Measurements from ENCODE around the gene REP15. TPM values are rescaled to one million over a fixed set of nuclear protein-coding genes. Genes with fewer than 3 reads are reported as not detected.

Gene REP15
- total and polyA plus RNA-seq, 2 of the 8 experiments (the other 6 are each of a cell fraction or from before 2014, with no cell fraction given) = 0.06 to 0.73 TPM

- TF ChIP-seq, protein P1, sequence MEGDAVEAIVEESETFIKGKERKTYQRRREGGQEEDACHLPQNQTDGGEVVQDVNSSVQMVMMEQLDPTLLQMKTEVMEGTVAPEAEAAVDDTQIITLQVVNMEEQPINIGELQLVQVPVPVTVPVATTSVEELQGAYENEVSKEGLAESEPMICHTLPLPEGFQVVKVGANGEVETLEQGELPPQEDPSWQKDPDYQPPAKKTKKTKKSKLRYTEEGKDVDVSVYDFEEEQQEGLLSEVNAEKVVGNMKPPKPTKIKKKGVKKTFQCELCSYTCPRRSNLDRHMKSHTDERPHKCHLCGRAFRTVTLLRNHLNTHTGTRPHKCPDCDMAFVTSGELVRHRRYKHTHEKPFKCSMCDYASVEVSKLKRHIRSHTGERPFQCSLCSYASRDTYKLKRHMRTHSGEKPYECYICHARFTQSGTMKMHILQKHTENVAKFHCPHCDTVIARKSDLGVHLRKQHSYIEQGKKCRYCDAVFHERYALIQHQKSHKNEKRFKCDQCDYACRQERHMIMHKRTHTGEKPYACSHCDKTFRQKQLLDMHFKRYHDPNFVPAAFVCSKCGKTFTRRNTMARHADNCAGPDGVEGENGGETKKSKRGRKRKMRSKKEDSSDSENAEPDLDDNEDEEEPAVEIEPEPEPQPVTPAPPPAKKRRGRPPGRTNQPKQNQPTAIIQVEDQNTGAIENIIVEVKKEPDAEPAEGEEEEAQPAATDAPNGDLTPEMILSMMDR (IDR thresholded peaks at IDR 0.05; ENCODE audit: control extremely low read depth in 1 of 3, insufficient read depth in 1 of 3, low read depth in 1 of 3, low read length in 3 of 3) = no peak
- TF ChIP-seq RFX5 (IDR thresholded peaks at IDR 0.05; ENCODE audit: borderline replicate concordance, low read depth, low read length) (no peak), CHD1 (IDR thresholded peaks at IDR 0.05; ENCODE audit: low read depth, low read length) (no peak), KDM5A (IDR thresholded peaks at IDR 0.05; ENCODE audit: low read length) (no peak), SP1 (IDR thresholded peaks at IDR 0.05; ENCODE audit: low read depth, low read length) (no peak), KDM4A (IDR thresholded peaks at IDR 0.05; ENCODE audit: low read depth, low read length, severe bottlenecking) (no peak), GTF2F1 (IDR thresholded peaks at IDR 0.05; ENCODE audit: borderline replicate concordance, low read depth, low read length) (no peak)
Observed at GRCh38 chr12:27688671-27689070, 7.6 kb upstream of the REP15 start (continued).
